ENCODE measurements around the gene IPO13.
A peak's percentile ranks its signal among the peaks of the same experiment; 100 is the strongest.

The IPO13 gene

DNA sequence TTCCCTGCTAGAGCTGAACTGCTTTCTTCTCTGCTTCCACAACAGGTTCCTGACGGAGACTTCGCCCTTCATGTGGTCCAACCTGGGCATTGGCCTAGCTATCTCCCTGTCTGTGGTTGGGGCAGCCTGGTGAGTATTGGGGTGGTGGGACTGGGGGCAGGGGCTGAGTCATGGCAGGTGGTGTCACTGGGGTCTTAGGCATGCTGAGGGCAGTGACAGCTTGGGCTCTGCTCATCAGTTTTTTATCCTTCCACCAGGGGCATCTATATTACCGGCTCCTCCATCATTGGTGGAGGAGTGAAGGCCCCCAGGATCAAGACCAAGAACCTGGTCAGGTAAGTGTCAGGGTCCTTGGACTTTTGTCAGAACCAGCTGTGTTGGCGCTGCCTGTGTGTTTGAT, 29.3 kb downstream of the IPO13 start:
- in situ Hi-C loops (cut with HindIII; ENCODE audit: low sequenced_read_pairs) = loop anchor here (10.0 kb wide), 1 partner anchor 49 kb away; no protein-coding TSS in a partner anchor
- peak overlapping the region; percentile 95 for H3K4me3 ChIP-seq (ENCODE audit: low read depth, low read length)
- DNase-seq (ENCODE audit: low read depth) = no peak
- TF ChIP-seq, protein P1, sequence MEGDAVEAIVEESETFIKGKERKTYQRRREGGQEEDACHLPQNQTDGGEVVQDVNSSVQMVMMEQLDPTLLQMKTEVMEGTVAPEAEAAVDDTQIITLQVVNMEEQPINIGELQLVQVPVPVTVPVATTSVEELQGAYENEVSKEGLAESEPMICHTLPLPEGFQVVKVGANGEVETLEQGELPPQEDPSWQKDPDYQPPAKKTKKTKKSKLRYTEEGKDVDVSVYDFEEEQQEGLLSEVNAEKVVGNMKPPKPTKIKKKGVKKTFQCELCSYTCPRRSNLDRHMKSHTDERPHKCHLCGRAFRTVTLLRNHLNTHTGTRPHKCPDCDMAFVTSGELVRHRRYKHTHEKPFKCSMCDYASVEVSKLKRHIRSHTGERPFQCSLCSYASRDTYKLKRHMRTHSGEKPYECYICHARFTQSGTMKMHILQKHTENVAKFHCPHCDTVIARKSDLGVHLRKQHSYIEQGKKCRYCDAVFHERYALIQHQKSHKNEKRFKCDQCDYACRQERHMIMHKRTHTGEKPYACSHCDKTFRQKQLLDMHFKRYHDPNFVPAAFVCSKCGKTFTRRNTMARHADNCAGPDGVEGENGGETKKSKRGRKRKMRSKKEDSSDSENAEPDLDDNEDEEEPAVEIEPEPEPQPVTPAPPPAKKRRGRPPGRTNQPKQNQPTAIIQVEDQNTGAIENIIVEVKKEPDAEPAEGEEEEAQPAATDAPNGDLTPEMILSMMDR (IDR thresholded peaks at IDR 0.05; ENCODE audit: low read depth, low read length, missing control alignments) = no peak

DNA sequence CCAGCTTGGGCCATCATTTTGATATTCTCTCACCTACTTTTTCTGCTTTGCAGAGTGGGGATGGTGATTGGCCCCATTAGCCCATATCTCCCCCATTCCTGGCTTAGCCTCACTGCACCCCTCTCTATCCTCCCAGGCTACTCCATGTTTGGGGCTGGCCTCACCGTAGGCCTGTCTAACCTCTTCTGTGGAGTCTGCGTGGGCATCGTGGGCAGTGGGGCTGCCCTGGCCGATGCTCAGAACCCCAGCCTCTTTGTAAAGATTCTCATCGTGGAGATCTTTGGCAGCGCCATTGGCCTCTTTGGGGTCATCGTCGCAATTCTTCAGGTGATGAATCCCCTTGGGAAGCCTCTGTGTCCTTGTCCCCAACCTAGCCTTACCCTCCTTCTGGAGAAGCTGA, 30.1 kb downstream of the IPO13 start:
- no peak for DNase-seq (ENCODE audit: low read depth)
- no peak overlapping the region for H3K4me3 ChIP-seq (ENCODE audit: low read depth, low read length)
- in situ Hi-C loops (cut with HindIII; ENCODE audit: low sequenced_read_pairs) = loop anchor here (10.0 kb wide), 1 partner anchor 48 kb away; no protein-coding TSS in a partner anchor
- TF ChIP-seq, protein P1 (IDR thresholded peaks at IDR 0.05; ENCODE audit: low read depth, low read length, missing control alignments) = no peak

DNA sequence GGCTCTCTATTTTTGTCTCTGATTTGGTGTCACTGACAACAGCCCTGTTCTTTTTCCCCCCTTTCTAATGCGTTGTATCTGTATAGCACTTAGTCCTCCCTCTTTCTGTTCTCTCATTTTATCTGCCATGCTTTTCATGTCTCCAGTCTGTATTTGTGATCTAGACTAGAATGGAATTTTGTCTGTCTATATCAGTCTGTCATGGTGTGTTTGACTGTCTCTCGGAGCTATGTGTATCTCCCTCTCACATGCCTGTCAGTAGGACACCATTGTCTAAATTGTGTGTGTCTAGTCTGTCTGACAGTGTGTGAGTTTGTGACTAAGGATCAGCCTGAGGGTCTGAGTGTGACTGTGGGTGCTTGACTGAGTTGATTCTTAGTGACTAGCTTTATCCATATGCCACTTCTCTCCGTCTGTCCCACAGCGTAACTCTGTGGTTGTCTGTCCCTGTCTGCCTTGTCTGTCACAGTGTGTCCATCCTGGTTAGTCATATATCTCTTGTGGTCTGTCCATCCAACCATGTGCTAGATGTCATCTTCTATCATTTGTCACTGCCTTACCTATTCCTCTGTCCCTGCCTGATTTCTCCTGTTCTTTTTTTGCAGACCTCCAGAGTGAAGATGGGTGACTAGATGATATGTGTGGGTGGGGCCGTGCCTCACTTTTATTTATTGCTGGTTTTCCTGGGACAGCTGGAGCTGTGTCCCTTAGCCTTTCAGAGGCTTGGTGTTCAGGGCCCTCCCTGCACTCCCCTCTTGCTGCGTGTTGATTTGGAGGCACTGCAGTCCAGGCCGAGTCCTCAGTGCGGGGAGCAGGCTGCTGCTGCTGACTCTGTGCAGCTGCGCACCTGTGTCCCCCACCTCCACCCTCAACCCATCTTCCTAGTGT, 30.9 kb downstream of the IPO13 start:
- H3K4me3 ChIP-seq (ENCODE audit: low read depth, low read length) = no peak overlapping the region
- TF ChIP-seq, protein P1 (IDR thresholded peaks at IDR 0.05; ENCODE audit: low read depth, low read length, missing control alignments) = no peak
- in situ Hi-C loops (cut with HindIII; ENCODE audit: low sequenced_read_pairs) = loop anchor here (10.0 kb wide), 1 partner anchor 47 kb away; no protein-coding TSS in a partner anchor

DNA sequence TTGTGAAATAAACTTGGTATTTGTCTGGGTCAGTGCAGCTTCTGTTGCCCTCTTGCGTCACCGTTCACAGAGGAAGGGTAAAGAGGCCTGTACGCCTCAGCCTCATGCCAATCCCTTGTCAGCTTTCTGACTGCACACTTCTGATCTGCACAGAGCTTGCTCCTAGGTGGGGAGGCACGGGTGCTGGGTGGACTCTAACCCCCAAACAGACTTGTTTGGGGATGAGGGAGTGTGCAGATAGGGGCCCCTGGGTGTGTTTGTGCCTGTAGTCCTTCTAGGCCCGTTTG, 31.5 kb downstream of the IPO13 start:
- TF ChIP-seq, protein P1 (IDR thresholded peaks at IDR 0.05; ENCODE audit: low read depth, low read length, missing control alignments) = no peak
- H3K4me3 ChIP-seq (ENCODE audit: low read depth, low read length) = peak overlapping the region; percentile 56
- in situ Hi-C loops (cut with HindIII; ENCODE audit: low sequenced_read_pairs) = loop anchor here (10.0 kb wide), 1 partner anchor 47 kb away; no protein-coding TSS in a partner anchor
- no peak for DNase-seq (ENCODE audit: low read depth)

More for the DNA sequence above, 30.9 kb downstream of the IPO13 start:
- no peak for DNase-seq (ENCODE audit: low read depth)

DNA sequence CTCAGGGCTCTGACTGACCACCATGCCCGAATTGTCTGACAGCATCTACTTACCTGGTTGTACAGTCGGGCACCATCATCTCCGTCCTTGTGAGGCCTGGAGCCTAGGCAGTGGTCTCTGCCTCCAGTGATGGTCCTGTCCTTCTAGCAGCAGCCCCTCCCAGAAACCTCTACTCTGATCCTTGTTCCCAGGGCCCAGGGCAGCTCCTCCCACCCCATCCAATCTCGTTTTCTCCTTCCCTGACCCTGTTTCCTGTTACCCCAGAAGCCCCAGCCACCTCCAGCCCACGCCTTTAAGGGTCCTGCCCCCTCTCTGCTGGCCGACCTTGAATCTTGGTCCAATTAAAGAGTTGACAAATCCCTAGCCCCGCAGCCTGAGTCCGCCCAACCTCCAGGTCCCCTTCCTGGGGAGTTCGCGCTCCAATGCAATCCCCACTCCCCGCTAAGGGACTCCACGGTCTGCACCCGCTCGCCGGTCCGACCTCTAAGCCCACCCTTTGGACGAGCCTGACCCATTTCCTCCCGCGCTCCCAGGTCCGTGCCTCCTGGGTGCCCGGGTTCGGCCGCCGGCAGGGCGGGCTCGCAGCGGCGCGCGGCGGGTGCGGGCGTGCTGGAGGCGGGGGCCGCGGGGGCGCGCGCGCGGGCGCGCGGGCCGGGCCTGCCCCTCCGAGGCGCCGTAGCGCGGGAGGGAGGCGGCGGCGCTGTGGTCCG, 32.0 kb downstream of the IPO13 start, which contains the start of gene B4GALT2:
TSS of gene B4GALT2 (plus strand) at position 660 of the 710 bp plus-strand sequence. CDS start 1,951 bp downstream, outside the sequence.
- peak within 1 kb of the TSS; percentile 56 for H3K4me3 ChIP-seq (ENCODE audit: low read depth, low read length)
- in situ Hi-C loops (cut with HindIII; ENCODE audit: low sequenced_read_pairs) = loop anchor here (10.0 kb wide), 1 partner anchor 46 kb away; no protein-coding TSS in a partner anchor
- no peak for DNase-seq (ENCODE audit: low read depth)
- TF ChIP-seq, protein P1 (IDR thresholded peaks at IDR 0.05; ENCODE audit: low read depth, low read length, missing control alignments) = no peak

DNA sequence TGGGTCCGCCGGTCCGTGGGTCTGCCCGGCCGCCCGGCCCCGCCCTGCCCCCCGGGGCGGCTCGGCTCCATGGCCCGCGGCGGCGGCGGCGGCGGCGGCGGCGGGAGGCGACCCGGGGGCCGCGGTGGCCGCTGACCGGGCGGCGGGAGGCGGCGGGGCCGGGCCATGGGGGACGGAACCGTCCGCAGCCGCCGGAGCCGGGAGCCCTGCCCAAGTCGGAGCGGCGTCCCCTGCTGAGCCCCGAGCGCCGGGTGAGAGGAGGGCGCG, 32.4 kb downstream of the IPO13 start:
- TF ChIP-seq, protein P1 (IDR thresholded peaks at IDR 0.05; ENCODE audit: low read depth, low read length, missing control alignments) = no peak
- in situ Hi-C loops (cut with HindIII; ENCODE audit: low sequenced_read_pairs) = loop anchor here (10.0 kb wide), 1 partner anchor 46 kb away; no protein-coding TSS in a partner anchor
- no peak for DNase-seq (ENCODE audit: low read depth)
- peak overlapping the region; percentile 56 for H3K4me3 ChIP-seq (ENCODE audit: low read depth, low read length)

Data from astrocyte of the cerebellum (primary cell).